ENCODE measurements around the gene TFCP2. TPM values are rescaled to one million over a fixed set of nuclear protein-coding genes. Genes with fewer than 3 reads are reported as not detected.

TFCP2 gene
- total and polyA plus RNA-seq, 12 donors = 9.4 to 28.7 (median 17.1) TPM

GRCh38 chr12:51124504-51124903 is 48.4 kb downstream of the TFCP2 start:
- no peaks in the 10 kb centered on the region for H3K27me3 ChIP-seq
- DNase-seq = no peak
- WGBS, 4 donors = 92 to 97% (median 95%) methylated on average over 11 to 14 of the region's 14 CpGs
- peaks cover 0 to 5% of the 10 kb centered on the region in 2 donors for H3K36me3 ChIP-seq (replicated peaks in 1 of 2)
- H3K9me3 ChIP-seq (replicated peaks in 1 of 3) = no peaks in the 10 kb centered on the region
- H3K4me3 ChIP-seq = no peak overlapping the region
- no peaks in the 10 kb centered on the region for H3K4me1 ChIP-seq (replicated peaks in 1 of 2)
- intact Hi-C loops (cut with DNase I) = no loop called here
- no peak overlapping the region for H3K27ac ChIP-seq
- no peak for TF ChIP-seq CTCF (IDR thresholded peaks at IDR 0.05)
- no peak for TF ChIP-seq POLR2A (IDR thresholded peaks at IDR 0.05)

GRCh38 chr12:51122844-51123243 is 50.1 kb downstream of the TFCP2 start:
- intact Hi-C loops (cut with DNase I) = no loop called here
- H3K4me1 ChIP-seq (replicated peaks in 1 of 2) = no peaks in the 10 kb centered on the region
- no peak for TF ChIP-seq CTCF (IDR thresholded peaks at IDR 0.05)
- no peak for TF ChIP-seq POLR2A (IDR thresholded peaks at IDR 0.05)
- H3K4me3 ChIP-seq = no peak overlapping the region
- peaks cover 0 to 5% of the 10 kb centered on the region in 2 donors for H3K36me3 ChIP-seq (replicated peaks in 1 of 2)
- DNase-seq = no peak
- H3K27me3 ChIP-seq = no peaks in the 10 kb centered on the region
- no peaks in the 10 kb centered on the region for H3K9me3 ChIP-seq (replicated peaks in 1 of 3)
- H3K27ac ChIP-seq = no peak overlapping the region

GRCh38 chr12:51118706-51119105 is 54.2 kb downstream of the TFCP2 start:
- 56 to 64% (median 60%) methylated on average over 3 of the region's 3 CpGs for WGBS, 4 donors
- no peak overlapping the region for H3K27ac ChIP-seq
- intact Hi-C loops (cut with DNase I) = no loop called here
- DNase-seq = no peak
- H3K27me3 ChIP-seq = no peaks in the 10 kb centered on the region
- no peaks in the 10 kb centered on the region for H3K9me3 ChIP-seq (replicated peaks in 1 of 3)
- TF ChIP-seq POLR2A (IDR thresholded peaks at IDR 0.05) (no peak), CTCF (IDR thresholded peaks at IDR 0.05) (no peak)
- no peak overlapping the region for H3K4me3 ChIP-seq
- H3K4me1 ChIP-seq (replicated peaks in 1 of 2) = peaks cover 0 to 6% of the 10 kb centered on the region in 2 donors
- peaks cover 0 to 22% of the 10 kb centered on the region in 2 donors for H3K36me3 ChIP-seq (replicated peaks in 1 of 2)

- peaks cover 0 to 47% of the 10 kb centered on the region in 2 donors for H3K36me3 ChIP-seq (replicated peaks in 1 of 2)
- H3K4me1 ChIP-seq (replicated peaks in 1 of 2) = peaks cover 0 to 6% of the 10 kb centered on the region in 2 donors
- intact Hi-C loops (cut with DNase I) = no loop called here
- H3K27me3 ChIP-seq = no peaks in the 10 kb centered on the region
- H3K27ac ChIP-seq = no peak overlapping the region
- no peaks in the 10 kb centered on the region for H3K9me3 ChIP-seq (replicated peaks in 1 of 3)
- no peak for TF ChIP-seq CTCF (IDR thresholded peaks at IDR 0.05)
- no peak for TF ChIP-seq POLR2A (IDR thresholded peaks at IDR 0.05)
- DNase-seq = no peak
- no peak overlapping the region for H3K4me3 ChIP-seq
Observed at GRCh38 chr12:51115533-51115932, 57.4 kb downstream of the TFCP2 start.
